Endothelial cell of umbilical vein (primary cell): Measurements from ENCODE around the gene BEND3. TPM values are rescaled to one million over a fixed set of nuclear protein-coding genes. Genes with fewer than 3 reads are reported as not detected.

Experiments
- BruUV-seq: library from RNA; stranded (reverse); fragments of 400-500 nt; replicated peaks from 2 replicates; lab custom pipeline; 2021; lab: Mats Ljungman, UMichigan
- CTCF ChIA-PET: fragments of 300-600, 350-600 bp; sonication (Branson Sonifier 250); formaldehyde crosslinking; loops from one replicate; lab custom pipeline; 2021; ENCODE audit warnings: antibody characterized with exemption, inconsistent platforms; lab: Charles Lee
- POLR2A ChIA-PET: fragments of 300-600, 350-600 bp; sonication (Branson Sonifier 250); formaldehyde crosslinking; loops from one replicate; lab custom pipeline; 2021; ENCODE audit warnings: antibody characterized with exemption, inconsistent platforms; lab: Charles Lee
- DNase-seq: peaks from one replicate; pipeline ENCODE4 v3.0.0-alpha.2; 2011; ENCODE audit warnings: low read depth, low spot score
- FAIRE-seq: peaks from 2 replicates; lab custom pipeline; 2011; peaks lifted over from hg19 to GRCh38; lab: Jason Lieb, UNC
- H2AFZ ChIP-seq: 2 replicates; pipeline ENCODE4 v1.6.0; 2012; ENCODE audit warnings: low read depth, low read length, control low read depth, inconsistent platforms
- H3K27ac ChIP-seq: 2 replicates; pipeline ENCODE4 v1.5.1; 2011; ENCODE audit warnings: low read depth, mild to moderate bottlenecking, control low read depth, low read length, moderate library complexity; ENCODE audit not compliant: insufficient read depth
- H3K27me3 ChIP-seq, 2 experiments: 2 replicates each; pipeline versions ENCODE4 v1.6.0 to v1.6.1; 2011; ENCODE audit warnings: low read length in 2 of 2, mixed read lengths in 1 of 2; ENCODE audit not compliant: control insufficient read depth in 2 of 2, insufficient read depth in 2 of 2
- H3K36me3 ChIP-seq, 2 experiments: 2 replicates in 1 of 2; 3 replicates in 1 of 2; pipeline ENCODE4 v1.5.1; 2011; ENCODE audit warnings: low read length in 2 of 2, mild to moderate bottlenecking in 1 of 2, moderate library complexity in 1 of 2; ENCODE audit not compliant: control insufficient read depth in 2 of 2, insufficient read depth in 2 of 2; ENCODE audit errors: extremely low read depth in 1 of 2
- H3K4me1 ChIP-seq: 3 replicates; pipeline ENCODE4 v1.5.1; 2011; ENCODE audit warnings: mild to moderate bottlenecking, low read length; ENCODE audit not compliant: control insufficient read depth, insufficient read depth; ENCODE audit errors: extremely low read depth
- H3K4me2 ChIP-seq: 2 replicates; pipeline ENCODE4 v1.6.1; 2011; ENCODE audit warnings: low read length, control low read depth, mixed read lengths; ENCODE audit not compliant: insufficient read depth
- H3K4me3 ChIP-seq, 3 experiments: fragments of 200-600 bp in 1 of 3; sonication (generic), shearing (Covaris generic) in 1 of 3; replicated peaks in 1 of 3; 2 replicates each; pipeline ENCODE4 v1.5.1; 2011 to 2016; ENCODE audit warnings: control low read depth in 3 of 3, low read length in 3 of 3, mild to moderate bottlenecking in 2 of 3, inconsistent platforms in 1 of 3, low read depth in 1 of 3, moderate library complexity in 1 of 3; ENCODE audit not compliant: insufficient read depth in 1 of 3
- H3K79me2 ChIP-seq: 2 replicates; pipeline ENCODE4 v1.6.0; 2012; ENCODE audit warnings: low read length, inconsistent platforms; ENCODE audit not compliant: control insufficient read depth, insufficient read depth
- H3K9ac ChIP-seq: replicated peaks from 2 replicates; pipeline ENCODE3; 2011; ENCODE audit warnings: low read length, control low read depth; ENCODE audit not compliant: insufficient read depth; ENCODE audit errors: extremely low read depth
- H3K9me1 ChIP-seq: replicated peaks from 3 replicates; pipeline ENCODE4 v1.6.0; 2011; ENCODE audit warnings: mild to moderate bottlenecking, low read length; ENCODE audit not compliant: control insufficient read depth, insufficient read depth; ENCODE audit errors: extremely low read depth
- H3K9me3 ChIP-seq: replicated peaks from 2 replicates; pipeline ENCODE4 v1.5.1; 2012; ENCODE audit warnings: low read length, inconsistent platforms; ENCODE audit not compliant: control insufficient read depth, insufficient read depth
- H4K20me1 ChIP-seq: replicated peaks from 2 replicates; pipeline ENCODE3; 2011; ENCODE audit warnings: mild to moderate bottlenecking, low read length; ENCODE audit not compliant: control insufficient read depth, insufficient read depth; ENCODE audit errors: extremely low read depth
- CTCF ChIP-seq, 2 donors: IDR thresholded peaks; 1 replicate in 1 of 2; 2 replicates in 1 of 2; pipeline ENCODE4 v1.5.1; 2011; ENCODE audit warnings: low read length in 2 of 2, mild to moderate bottlenecking in 2 of 2, moderate library complexity in 2 of 2, control low read depth in 1 of 2, inconsistent platforms in 1 of 2, low read depth in 1 of 2; ENCODE audit not compliant: insufficient read depth in 1 of 2; ENCODE audit errors: extremely low read depth in 1 of 2
- EZH2 ChIP-seq: IDR thresholded peaks from 2 replicates; pipeline ENCODE4 v1.6.1; 2012; ENCODE audit warnings: borderline replicate concordance, low read depth, mild to moderate bottlenecking, moderate library complexity, low read length, inconsistent platforms; ENCODE audit not compliant: severe bottlenecking
- FOS ChIP-seq: IDR thresholded peaks from 2 replicates; pipeline ENCODE4 v1.6.1; 2011; ENCODE audit warnings: mild to moderate bottlenecking, low read length, moderate library complexity, borderline replicate concordance; ENCODE audit not compliant: insufficient read depth
- GATA2 ChIP-seq: IDR thresholded peaks from 2 replicates; pipeline ENCODE4 v1.7.0; 2011; ENCODE audit warnings: low read depth, mild to moderate bottlenecking, moderate library complexity, mixed read lengths, low read length; ENCODE audit not compliant: insufficient read length, insufficient read depth
- JUN ChIP-seq: IDR thresholded peaks from 2 replicates; pipeline ENCODE4 v1.6.1; 2011; ENCODE audit warnings: borderline replicate concordance, low read depth; ENCODE audit not compliant: insufficient read length, insufficient read depth
- MAX ChIP-seq: IDR thresholded peaks from 2 replicates; pipeline ENCODE4 v1.6.1; 2011; ENCODE audit not compliant: insufficient read depth, insufficient read length
- MYC ChIP-seq: IDR thresholded peaks from one replicate; pipeline ENCODE4 v1.6.1; 2011; ENCODE audit warnings: mild to moderate bottlenecking, low read depth, low read length
- POLR2A ChIP-seq: IDR thresholded peaks from 2 replicates; pipeline ENCODE4 v1.6.1; 2012; ENCODE audit warnings: low read depth, mild to moderate bottlenecking, control low read depth, low read length
- POLR2AphosphoS5 ChIP-seq: IDR thresholded peaks from 2 replicates; pipeline ENCODE4 v1.6.1; 2012; ENCODE audit warnings: low read depth, mild to moderate bottlenecking, control low read depth, low read length, moderate library complexity; ENCODE audit not compliant: insufficient read depth
- dilution Hi-C: fragments of 300-500 bp; cut with MboI; formaldehyde crosslinking; loops from one replicate; pipeline ENCODE4 v1.15.0; 2019; ENCODE audit warnings: low sequenced_read_pairs; ENCODE audit not compliant: extremely low pct_ligation_motif_present
- intact Hi-C: fragments of 100-400 bp; cut with micrococcal nuclease; formaldehyde crosslinking; loops from one replicate; pipeline ENCODE4 v1.10.0; 2022
- polyA plus RNA-seq, 4 experiments: library from polyadenylated mRNA; depleted of rRNA in 3 of 4; stranded (reverse) in 3 of 4; unstranded in 1 of 4; fragments of >200 nt; gene quantifications; 2 replicates each; pipeline versions ENCODE4 v1.2.1 to v1.2.3, GENCODE V29; 2011 to 2012; ENCODE audit warnings: missing spikeins in 1 of 4
- total RNA-seq: library from RNA; stranded (reverse); gene quantifications from 2 replicates; pipeline ENCODE4 v1.2.3, GENCODE V29; 2021

Gene BEND3
- total and polyA plus RNA-seq, 2 donors (not counting 3 experiments of a cell fraction or from before 2014, with no cell fraction given): 1.6 to 4.8 TPM

GRCh38 chr6:107066697-107067659 is 48.3 kb downstream of the BEND3 start:
- H3K36me3 ChIP-seq: no peaks in the 10 kb centered on the region
- no peak overlapping the region for H2AFZ ChIP-seq
- H3K27me3 ChIP-seq: no peaks in the 10 kb centered on the region
- H3K4me2 ChIP-seq: no peak overlapping the region
- CTCF ChIA-PET: interaction anchor here (0.9 kb wide), 1 partner anchor 9 kb away, joined by 3 read pairs; no protein-coding TSS in a partner anchor
- no peak overlapping the region for H3K9ac ChIP-seq
- TF ChIP-seq GATA2: no peak
- TF ChIP-seq FOS: no peak
- no peak for TF ChIP-seq EZH2
- TF ChIP-seq MYC: no peak
- no peak for TF ChIP-seq MAX
- no peak for TF ChIP-seq POLR2AphosphoS5
- TF ChIP-seq POLR2A: no peak
- no peak for TF ChIP-seq JUN
- no peak for TF ChIP-seq CTCF (IDR thresholded peaks at IDR 0.05; ENCODE audit: extremely low read depth in 1 of 2, insufficient read depth in 1 of 2, low read depth in 1 of 2, low read length in 2 of 2)
- POLR2A ChIA-PET: no interaction called here
- no peak overlapping the region for H3K4me3 ChIP-seq
- DNase-seq (no peak), FAIRE-seq (peak; percentile 8)
- intact Hi-C loops: no loop called here
- H3K27ac ChIP-seq: no peak overlapping the region
- H3K9me1 ChIP-seq: no peaks in the 10 kb centered on the region
- no peaks in the 10 kb centered on the region for H3K79me2 ChIP-seq
- no peaks in the 10 kb centered on the region for H4K20me1 ChIP-seq
- no TSS peak for BruUV-seq
- H3K4me1 ChIP-seq: no peaks in the 10 kb centered on the region
- dilution Hi-C loops: no loop called here
- H3K9me3 ChIP-seq: no peaks in the 10 kb centered on the region
